ENCODE data around the gene SLC7A14.

The SLC7A14 gene

DNA sequence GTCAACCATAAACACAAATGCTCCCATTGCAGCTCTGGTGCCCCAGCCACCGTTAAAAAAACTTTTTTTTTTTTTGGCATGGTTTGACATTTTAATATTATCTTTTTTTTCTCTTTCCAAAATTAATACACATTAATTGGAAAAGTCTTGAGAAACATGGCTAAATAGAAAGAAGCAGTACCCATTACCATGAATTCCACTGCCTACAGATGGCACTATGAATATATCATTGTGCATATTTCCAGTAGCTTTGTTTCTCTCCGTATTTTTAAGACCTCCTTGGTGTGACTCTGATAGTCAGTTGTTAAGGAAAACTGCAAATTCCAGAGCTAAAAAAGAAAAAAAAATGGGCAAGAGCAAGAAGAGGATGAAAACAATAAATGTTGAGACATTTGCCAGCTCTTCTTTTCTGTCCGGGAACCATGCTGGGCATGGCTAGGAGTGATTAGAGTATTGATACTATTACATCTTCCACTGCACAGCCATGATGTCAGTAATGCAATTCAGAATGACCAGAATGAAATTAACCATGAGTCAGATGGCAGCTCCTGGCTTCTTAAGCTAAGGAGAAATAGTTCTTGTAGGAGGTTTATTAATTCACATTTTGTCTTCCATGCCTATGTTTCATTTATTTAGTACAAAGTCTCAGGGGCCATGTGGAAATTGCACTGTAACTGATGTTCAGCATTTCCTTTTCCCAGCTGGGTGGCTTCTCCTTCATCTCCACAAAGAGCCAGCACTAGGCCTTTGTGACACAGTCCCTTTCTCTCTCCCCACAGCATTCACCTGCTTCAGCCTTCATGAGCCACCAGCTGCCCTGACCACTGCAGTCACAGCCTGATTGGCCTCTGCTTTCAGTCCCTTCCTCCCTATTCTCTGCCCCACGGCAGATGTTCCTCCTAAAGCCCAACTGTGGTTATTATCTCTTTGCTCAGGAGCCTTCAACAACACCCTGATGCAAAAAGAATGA lies 31.8 kb downstream of the SLC7A14 start:
- no peak for DNase-seq (ENCODE audit: extremely low read depth, low read depth)
- H3K4me3 ChIP-seq (replicated peaks; ENCODE audit: low read depth, low read length): no peak overlapping the region
- TF ChIP-seq, protein P1, sequence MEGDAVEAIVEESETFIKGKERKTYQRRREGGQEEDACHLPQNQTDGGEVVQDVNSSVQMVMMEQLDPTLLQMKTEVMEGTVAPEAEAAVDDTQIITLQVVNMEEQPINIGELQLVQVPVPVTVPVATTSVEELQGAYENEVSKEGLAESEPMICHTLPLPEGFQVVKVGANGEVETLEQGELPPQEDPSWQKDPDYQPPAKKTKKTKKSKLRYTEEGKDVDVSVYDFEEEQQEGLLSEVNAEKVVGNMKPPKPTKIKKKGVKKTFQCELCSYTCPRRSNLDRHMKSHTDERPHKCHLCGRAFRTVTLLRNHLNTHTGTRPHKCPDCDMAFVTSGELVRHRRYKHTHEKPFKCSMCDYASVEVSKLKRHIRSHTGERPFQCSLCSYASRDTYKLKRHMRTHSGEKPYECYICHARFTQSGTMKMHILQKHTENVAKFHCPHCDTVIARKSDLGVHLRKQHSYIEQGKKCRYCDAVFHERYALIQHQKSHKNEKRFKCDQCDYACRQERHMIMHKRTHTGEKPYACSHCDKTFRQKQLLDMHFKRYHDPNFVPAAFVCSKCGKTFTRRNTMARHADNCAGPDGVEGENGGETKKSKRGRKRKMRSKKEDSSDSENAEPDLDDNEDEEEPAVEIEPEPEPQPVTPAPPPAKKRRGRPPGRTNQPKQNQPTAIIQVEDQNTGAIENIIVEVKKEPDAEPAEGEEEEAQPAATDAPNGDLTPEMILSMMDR (IDR thresholded peaks at IDR 0.05; ENCODE audit: low read depth, low read length, missing control alignments): no peak

DNA sequence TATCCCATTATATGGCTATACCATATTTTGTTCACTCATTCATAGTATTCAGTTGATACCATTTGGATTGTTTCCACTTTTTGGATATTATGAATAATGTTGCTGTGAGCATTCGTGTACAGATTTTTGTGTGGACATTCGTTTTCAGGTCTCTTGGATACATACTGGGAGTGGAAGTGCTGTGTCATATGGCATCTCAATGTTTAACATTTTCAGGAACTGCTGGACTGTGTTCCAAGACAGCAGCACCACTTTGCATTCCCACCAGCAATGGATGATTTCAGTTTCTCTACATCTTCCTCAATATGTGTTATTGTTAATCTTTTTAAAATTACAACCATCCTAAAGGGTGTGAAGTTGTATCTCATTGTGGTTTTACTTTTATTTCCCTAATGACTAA lies 34.6 kb downstream of the SLC7A14 start:
- DNase-seq (ENCODE audit: extremely low read depth, low read depth): no peak
- TF ChIP-seq, protein P1 (IDR thresholded peaks at IDR 0.05; ENCODE audit: low read depth, low read length, missing control alignments): no peak
- no peak overlapping the region for H3K4me3 ChIP-seq (replicated peaks; ENCODE audit: low read depth, low read length)

- no peak for DNase-seq (ENCODE audit: extremely low read depth, low read depth)
- H3K4me3 ChIP-seq (replicated peaks; ENCODE audit: low read depth, low read length): no peak overlapping the region
- TF ChIP-seq, protein P1 (IDR thresholded peaks at IDR 0.05; ENCODE audit: low read depth, low read length, missing control alignments): no peak
Observed at GRCh38 chr3:170542704-170543103, 43.2 kb downstream of the SLC7A14 start.

DNA sequence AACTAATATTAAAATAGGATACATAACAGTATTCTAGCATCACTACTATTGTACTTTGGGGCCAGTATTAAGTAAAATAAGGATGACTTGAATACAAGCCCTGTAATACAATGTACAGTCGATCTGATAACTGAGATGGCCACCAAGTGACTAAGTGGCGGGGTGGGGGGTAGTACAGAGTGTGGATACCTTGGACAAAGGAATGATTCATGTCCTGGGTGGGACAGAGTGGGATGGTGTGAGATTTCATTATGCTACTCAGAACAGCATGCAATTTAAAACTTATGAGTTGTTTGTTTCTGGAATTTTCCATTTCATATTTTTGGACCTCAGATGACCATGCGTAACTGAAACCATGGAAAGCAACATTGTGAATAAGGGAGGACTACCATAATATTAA lies 46.0 kb downstream of the SLC7A14 start:
- TF ChIP-seq, protein P1 (IDR thresholded peaks at IDR 0.05; ENCODE audit: low read depth, low read length, missing control alignments): no peak
- DNase-seq (ENCODE audit: extremely low read depth, low read depth): no peak

DNA sequence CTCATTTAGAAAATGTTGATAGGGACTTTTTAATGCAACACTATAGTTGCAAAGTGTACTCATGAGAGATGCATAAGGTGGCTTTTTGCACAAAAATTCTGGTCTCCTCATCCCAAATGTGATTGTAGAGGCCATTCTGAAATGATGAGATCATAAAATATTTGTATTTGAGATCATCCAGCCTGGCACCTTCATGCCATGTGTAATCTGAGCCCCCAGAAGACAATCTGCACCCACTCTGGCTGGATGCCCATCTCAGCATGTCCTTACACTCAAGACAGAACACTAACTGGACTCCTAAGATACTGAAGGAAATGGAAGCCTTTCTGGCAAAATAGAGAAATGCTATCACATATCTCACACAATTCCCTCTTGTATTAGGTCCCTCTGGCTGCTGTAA lies 49.2 kb downstream of the SLC7A14 start:
- DNase-seq (ENCODE audit: extremely low read depth, low read depth): no peak
- H3K4me3 ChIP-seq (replicated peaks; ENCODE audit: low read depth, low read length): no peak overlapping the region
- TF ChIP-seq, protein P1 (IDR thresholded peaks at IDR 0.05; ENCODE audit: low read depth, low read length, missing control alignments): no peak

More for the DNA sequence above, 46.0 kb downstream of the SLC7A14 start:
- no peak overlapping the region for H3K4me3 ChIP-seq (replicated peaks; ENCODE audit: low read depth, low read length)

GRCh38 chr3:170534227-170534626 lies 51.6 kb downstream of the SLC7A14 start:
- DNase-seq (ENCODE audit: extremely low read depth, low read depth): no peak
- TF ChIP-seq, protein P1 (IDR thresholded peaks at IDR 0.05; ENCODE audit: low read depth, low read length, missing control alignments): no peak
- H3K4me3 ChIP-seq (replicated peaks; ENCODE audit: low read depth, low read length): no peak overlapping the region
